Measurements from ENCODE around the gene DRC7. TPM values are rescaled to one million over a fixed set of nuclear protein-coding genes. Genes with fewer than 3 reads are reported as not detected.
A peak's percentile ranks its signal among the peaks of the same experiment; 100 is the strongest.

Gene DRC7
- total RNA-seq, 1 donor from 2014 or later, result not detected

DNA sequence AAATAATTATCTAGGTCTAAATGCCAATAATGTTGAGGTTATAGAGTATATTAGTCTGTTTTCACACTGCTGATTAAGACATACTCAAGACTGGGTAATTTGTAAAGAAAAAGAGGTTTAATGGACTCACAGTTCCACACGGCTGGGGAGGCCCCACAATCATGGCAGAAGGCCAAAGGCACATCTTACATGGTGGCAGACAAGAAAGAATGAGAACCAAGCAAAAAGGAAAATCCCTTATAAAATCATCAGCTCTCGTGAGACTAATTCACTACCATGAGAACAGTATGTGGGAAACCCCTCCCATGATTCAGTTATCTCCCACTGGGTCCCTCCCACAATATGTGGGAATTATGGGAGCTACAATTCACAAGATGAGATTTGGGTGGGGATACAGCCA, 38.1 kb downstream of the DRC7 start:
- FAIRE-seq, result no peak
- no peaks in the 10 kb centered on the region for H3K36me3 ChIP-seq (ENCODE audit: control insufficient read depth, insufficient read depth, low read length)

GRCh38 chr16:57734308-57734924, 39.8 kb downstream of the DRC7 start:
- TF ChIP-seq, protein P1, sequence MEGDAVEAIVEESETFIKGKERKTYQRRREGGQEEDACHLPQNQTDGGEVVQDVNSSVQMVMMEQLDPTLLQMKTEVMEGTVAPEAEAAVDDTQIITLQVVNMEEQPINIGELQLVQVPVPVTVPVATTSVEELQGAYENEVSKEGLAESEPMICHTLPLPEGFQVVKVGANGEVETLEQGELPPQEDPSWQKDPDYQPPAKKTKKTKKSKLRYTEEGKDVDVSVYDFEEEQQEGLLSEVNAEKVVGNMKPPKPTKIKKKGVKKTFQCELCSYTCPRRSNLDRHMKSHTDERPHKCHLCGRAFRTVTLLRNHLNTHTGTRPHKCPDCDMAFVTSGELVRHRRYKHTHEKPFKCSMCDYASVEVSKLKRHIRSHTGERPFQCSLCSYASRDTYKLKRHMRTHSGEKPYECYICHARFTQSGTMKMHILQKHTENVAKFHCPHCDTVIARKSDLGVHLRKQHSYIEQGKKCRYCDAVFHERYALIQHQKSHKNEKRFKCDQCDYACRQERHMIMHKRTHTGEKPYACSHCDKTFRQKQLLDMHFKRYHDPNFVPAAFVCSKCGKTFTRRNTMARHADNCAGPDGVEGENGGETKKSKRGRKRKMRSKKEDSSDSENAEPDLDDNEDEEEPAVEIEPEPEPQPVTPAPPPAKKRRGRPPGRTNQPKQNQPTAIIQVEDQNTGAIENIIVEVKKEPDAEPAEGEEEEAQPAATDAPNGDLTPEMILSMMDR (IDR thresholded peaks at IDR 0.05; ENCODE audit: insufficient read depth, low read length, severe bottlenecking), result no peak
- H3K36me3 ChIP-seq (ENCODE audit: control insufficient read depth, insufficient read depth, low read length), result peaks cover 2% of the 10 kb centered on the region
- FAIRE-seq, result no peak
- peak overlapping the region; percentile 94 for H3K4me3 ChIP-seq (ENCODE audit: low read depth, low read length)
- DNase-seq (ENCODE audit: low read depth), result no peak
- H3K27me3 ChIP-seq (ENCODE audit: control insufficient read depth, insufficient read depth, low read length), result no peaks in the 10 kb centered on the region

More for the DNA sequence above, 38.1 kb downstream of the DRC7 start:
- TF ChIP-seq, protein P1 (IDR thresholded peaks at IDR 0.05; ENCODE audit: insufficient read depth, low read length, severe bottlenecking), result no peak
- Histone ChIP-seq H3K4me3 (ENCODE audit: low read depth, low read length) (no peak overlapping the region), H3K27me3 (ENCODE audit: control insufficient read depth, insufficient read depth, low read length) (no peaks in the 10 kb centered on the region)
- DNase-seq (ENCODE audit: low read depth), result no peak

DNA sequence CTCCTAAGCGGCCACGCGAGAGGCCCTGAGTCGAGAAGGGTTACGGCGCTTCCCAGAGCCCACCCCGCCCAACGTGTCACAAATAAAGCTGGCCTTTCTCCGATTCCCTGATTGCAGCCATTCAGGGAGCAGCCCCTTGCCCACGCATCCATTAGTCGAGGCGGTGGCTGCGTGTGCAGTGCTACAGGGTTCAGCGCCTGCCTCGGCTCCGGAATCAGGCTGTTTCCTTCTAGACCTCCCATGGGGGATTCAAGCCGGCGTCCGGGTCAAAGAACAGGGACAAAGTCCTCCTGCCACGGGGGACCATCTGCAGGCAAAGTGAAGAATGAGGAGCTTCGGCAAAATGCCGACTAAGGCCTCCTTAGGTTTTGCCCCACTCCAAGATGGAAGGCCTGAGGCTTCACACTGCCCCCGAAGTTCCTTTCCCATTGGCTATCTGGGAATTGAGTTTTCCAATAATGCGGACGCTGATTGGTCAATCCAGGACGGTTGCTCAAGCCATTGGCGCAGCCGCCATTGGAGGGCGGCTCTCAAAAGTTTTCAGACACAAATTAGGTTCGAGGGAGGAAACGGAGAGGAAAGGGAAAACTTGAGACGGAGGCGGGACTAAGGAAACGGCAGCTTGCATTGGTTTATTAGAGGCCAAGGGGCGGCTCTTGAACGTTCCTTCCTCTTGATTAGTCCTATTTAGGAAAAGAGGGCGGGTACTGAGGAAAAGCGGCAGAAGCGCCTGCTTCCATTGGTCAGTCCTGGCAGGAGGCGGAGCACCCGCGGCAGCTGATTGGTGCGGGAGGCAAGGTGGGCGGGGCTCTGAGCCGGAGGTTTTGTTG, 40.5 kb downstream of the DRC7 start:
- Histone ChIP-seq H3K4me3 (ENCODE audit: low read depth, low read length) (peak overlapping the region; percentile 96), H3K27me3 (ENCODE audit: control insufficient read depth, insufficient read depth, low read length) (no peaks in the 10 kb centered on the region), H3K36me3 (ENCODE audit: control insufficient read depth, insufficient read depth, low read length) (peaks cover 2% of the 10 kb centered on the region)
- TF ChIP-seq, protein P1 (IDR thresholded peaks at IDR 0.05; ENCODE audit: insufficient read depth, low read length, severe bottlenecking), result no peak
- FAIRE-seq (peak; percentile 95), DNase-seq (ENCODE audit: low read depth) (peak; percentile 99)

GRCh38 chr16:57735755-57736418, 41.3 kb downstream of the DRC7 start, which contains the start of gene KATNB1:
TSS of gene KATNB1 (plus strand) at chr16:57735770. CDS start at chr16:57737244, 1,474 bp downstream.
- Histone ChIP-seq H3K27me3 (ENCODE audit: control insufficient read depth, insufficient read depth, low read length) (no peaks in the 10 kb centered on the region), H3K36me3 (ENCODE audit: control insufficient read depth, insufficient read depth, low read length) (peaks cover 3% of the 10 kb centered on the region), H3K4me3 (ENCODE audit: low read depth, low read length) (peak within 1 kb of the TSS; percentile 96)
- FAIRE-seq, result no peak
- TF ChIP-seq, protein P1 (IDR thresholded peaks at IDR 0.05; ENCODE audit: insufficient read depth, low read length, severe bottlenecking), result no peak
- DNase-seq (ENCODE audit: low read depth), result no peak

- H3K4me3 ChIP-seq (ENCODE audit: low read depth, low read length), result peak overlapping the region; percentile 96
- TF ChIP-seq, protein P1 (IDR thresholded peaks at IDR 0.05; ENCODE audit: insufficient read depth, low read length, severe bottlenecking), result peak; percentile 26
- FAIRE-seq (no peak), DNase-seq (ENCODE audit: low read depth) (peak; percentile 69)
- no peaks in the 10 kb centered on the region for H3K27me3 ChIP-seq (ENCODE audit: control insufficient read depth, insufficient read depth, low read length)
- peaks cover 6% of the 10 kb centered on the region for H3K36me3 ChIP-seq (ENCODE audit: control insufficient read depth, insufficient read depth, low read length)
These were observed 42.1 kb downstream of the DRC7 start for GRCh38 chr16:57736419-57737351.

Data from bronchial epithelial cell (primary cell).